ENCODE results near the gene FBLN2. TPM values are rescaled to one million over a fixed set of nuclear protein-coding genes. Genes with fewer than 3 reads are reported as not detected.

Gene FBLN2
- total RNA-seq, 4 donors from 2014 or later = 20.6 to 51.2 (median 32.8) TPM

DNA sequence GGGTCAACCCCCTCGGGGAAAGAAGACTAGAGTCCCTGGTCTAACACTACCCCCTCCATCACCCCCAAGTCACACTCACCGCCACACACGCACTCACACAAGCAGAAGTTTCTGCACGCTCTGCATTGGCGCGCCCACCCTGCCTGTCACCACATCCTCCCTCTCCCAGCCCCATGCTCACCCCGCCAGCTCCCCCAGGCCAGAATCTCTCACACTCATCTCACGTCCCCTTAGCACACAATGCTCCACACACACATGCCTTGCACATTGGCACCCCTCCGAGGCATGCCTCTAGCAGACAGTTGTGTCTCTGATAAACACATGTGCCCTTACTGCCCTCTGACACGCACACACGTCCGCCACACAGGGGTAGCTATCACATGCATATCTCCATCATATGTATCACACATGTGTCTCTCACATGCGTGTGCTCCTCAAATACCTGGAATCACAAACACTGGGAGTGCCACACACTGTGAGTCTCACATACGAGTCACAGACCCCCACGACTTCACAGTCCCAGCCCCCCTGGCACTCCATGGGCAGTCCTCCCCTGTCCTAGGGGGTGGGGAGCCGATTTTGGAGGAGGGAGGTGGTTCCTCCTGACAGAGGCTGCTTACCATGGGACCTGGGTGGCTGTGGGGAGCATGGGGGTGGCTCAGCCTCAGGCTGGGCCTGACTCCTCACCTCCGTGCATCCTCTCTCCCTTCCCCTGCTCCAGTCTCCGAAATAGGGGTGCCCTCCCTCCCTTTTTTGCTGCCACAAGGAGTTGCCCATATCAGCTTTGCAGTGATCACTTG is 898 bp downstream of the FBLN2 start:
- H3K9me3 ChIP-seq = no peaks in the 10 kb centered on the region
- H3K4me3 ChIP-seq = peak overlapping the region in 3 of 4 donors; percentile 21 to 46 (median 43)
- TF ChIP-seq POLR2A (IDR thresholded peaks at IDR 0.05) = no peak
- TF ChIP-seq, protein P1, sequence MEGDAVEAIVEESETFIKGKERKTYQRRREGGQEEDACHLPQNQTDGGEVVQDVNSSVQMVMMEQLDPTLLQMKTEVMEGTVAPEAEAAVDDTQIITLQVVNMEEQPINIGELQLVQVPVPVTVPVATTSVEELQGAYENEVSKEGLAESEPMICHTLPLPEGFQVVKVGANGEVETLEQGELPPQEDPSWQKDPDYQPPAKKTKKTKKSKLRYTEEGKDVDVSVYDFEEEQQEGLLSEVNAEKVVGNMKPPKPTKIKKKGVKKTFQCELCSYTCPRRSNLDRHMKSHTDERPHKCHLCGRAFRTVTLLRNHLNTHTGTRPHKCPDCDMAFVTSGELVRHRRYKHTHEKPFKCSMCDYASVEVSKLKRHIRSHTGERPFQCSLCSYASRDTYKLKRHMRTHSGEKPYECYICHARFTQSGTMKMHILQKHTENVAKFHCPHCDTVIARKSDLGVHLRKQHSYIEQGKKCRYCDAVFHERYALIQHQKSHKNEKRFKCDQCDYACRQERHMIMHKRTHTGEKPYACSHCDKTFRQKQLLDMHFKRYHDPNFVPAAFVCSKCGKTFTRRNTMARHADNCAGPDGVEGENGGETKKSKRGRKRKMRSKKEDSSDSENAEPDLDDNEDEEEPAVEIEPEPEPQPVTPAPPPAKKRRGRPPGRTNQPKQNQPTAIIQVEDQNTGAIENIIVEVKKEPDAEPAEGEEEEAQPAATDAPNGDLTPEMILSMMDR (IDR thresholded peaks at IDR 0.05) = no peak
- no peaks in the 10 kb centered on the region for H3K27me3 ChIP-seq
- H3K36me3 ChIP-seq = no peaks in the 10 kb centered on the region
- H3K4me1 ChIP-seq = no peaks in the 10 kb centered on the region
- H3K27ac ChIP-seq = peak overlapping the region in 1 of 4 donors; percentile 50
- peak in 1 of 3 donors; percentile 20 for DNase-seq

DNA sequence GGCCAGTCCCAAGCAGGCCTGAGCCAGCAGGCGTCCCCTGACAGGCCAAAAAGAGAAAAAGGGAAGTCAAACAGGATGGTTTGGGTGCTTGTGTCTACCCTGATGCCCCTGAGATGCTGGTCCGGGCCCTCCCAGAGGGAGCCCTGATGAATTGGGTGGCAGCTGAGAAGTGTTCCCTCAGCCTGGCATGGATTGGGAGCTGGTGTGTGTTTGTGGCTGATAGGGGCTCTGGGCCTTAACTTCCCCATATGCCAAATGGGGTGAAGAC is 1.4 kb downstream of the FBLN2 start:
- Histone ChIP-seq H3K27me3 (no peaks in the 10 kb centered on the region), H3K27ac (no peak overlapping the region), H3K4me1 (no peaks in the 10 kb centered on the region), H3K4me3 (peak overlapping the region in 1 of 4 donors; percentile 3), H3K36me3 (no peaks in the 10 kb centered on the region), H3K9me3 (no peaks in the 10 kb centered on the region)
- no peak for DNase-seq
- TF ChIP-seq, protein P1 (IDR thresholded peaks at IDR 0.05) = no peak
- no peak for TF ChIP-seq POLR2A (IDR thresholded peaks at IDR 0.05)

DNA sequence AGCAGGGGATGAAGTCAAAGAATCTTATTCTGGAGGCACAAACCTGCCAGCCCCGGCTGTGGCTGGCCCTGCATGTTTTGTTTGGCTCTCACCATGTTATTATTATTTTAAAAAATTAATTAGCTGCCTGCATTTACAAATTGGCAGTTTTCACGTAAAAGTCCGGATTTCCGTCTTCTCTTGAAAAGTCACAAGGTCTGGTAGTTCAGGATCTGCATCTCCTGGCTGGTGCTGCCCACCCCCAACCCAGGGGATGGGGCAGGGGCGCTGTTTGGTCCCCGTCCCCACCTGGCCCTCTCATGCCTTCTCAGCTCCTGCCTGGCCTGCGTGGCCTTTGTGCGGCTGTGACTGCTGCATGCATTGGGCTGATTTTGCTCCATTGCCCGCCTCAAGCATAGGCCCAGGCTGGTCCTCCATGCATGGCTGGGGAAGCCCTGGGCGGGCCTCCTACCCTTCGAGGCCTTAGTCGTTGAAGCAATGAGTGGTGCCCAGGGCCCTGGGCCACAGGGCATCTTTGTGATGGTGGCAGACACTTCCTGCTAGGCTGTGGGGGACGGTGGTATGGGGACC is 2.0 kb downstream of the FBLN2 start:
- Histone ChIP-seq H3K9me3 (no peaks in the 10 kb centered on the region), H3K4me3 (no peak overlapping the region), H3K27ac (no peak overlapping the region), H3K27me3 (no peaks in the 10 kb centered on the region), H3K36me3 (no peaks in the 10 kb centered on the region), H3K4me1 (no peaks in the 10 kb centered on the region)
- TF ChIP-seq, protein P1 (IDR thresholded peaks at IDR 0.05) = no peak
- no peak for TF ChIP-seq POLR2A (IDR thresholded peaks at IDR 0.05)
- no peak for DNase-seq

DNA sequence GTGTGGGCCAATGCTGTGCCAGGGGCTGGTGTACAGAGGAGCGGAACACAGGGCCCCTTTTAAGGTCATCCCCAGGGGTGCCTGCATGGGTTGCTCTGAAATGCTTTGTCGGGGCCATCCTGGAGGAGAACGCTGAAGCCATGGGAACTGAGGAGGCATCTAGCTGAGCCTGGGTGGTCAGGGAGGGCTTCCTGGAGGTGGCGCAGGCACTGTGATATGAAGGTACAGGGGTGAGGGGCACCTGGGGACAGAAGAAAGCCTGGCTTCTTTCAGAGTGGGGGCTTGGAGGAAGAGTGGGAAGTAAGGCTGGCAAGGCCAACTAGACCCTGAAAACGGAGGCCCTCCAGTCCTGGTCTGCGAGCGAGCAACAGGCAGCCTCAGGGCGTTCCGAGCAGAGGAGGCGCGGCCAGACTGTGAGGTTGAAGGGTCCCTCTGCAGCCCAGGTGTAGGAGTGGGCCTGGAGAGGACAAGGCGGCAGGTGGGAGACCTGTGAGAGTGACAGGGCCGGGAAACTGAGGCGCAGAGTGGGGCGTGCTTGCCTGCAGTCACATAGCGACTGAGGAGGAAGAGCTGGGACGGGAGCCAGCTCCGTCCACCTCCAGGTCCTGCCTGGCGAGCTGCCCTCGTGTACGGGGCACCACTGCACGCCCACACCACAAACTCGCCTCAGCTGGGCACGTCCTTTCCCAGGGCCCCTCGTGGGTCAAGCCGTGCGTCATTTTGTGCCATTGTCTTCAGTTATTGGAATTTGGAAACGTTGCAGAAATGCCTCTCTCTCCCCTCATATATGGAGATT is 4.1 kb downstream of the FBLN2 start:
- no peak overlapping the region for H3K27ac ChIP-seq
- H3K27me3 ChIP-seq = no peaks in the 10 kb centered on the region
- no peak for DNase-seq
- no peaks in the 10 kb centered on the region for H3K9me3 ChIP-seq
- TF ChIP-seq POLR2A (IDR thresholded peaks at IDR 0.05) = no peak
- TF ChIP-seq, protein P1 (IDR thresholded peaks at IDR 0.05) = no peak
- H3K4me1 ChIP-seq = no peaks in the 10 kb centered on the region
- no peak overlapping the region for H3K4me3 ChIP-seq
- no peaks in the 10 kb centered on the region for H3K36me3 ChIP-seq

DNA sequence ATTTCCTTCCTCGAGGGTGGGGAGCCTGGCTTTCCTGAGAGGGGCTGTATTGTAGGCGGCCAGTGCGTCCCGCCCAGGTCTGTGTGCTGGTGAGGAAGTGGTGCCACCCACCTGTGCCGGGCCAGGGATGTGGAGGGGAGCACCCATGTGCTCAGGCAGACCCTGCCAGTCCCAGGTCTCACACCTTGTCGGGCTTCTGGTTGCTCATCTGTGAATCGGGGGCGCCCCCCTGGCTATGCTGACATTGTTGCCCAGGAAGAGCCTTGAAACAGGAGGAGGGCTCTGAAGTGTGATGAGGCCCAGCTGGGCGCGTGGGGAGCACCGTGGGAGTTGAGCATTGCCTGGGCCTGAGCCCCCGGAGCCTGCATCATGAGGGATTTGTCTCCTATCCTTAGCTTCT is 4.8 kb downstream of the FBLN2 start:
- Histone ChIP-seq H3K27ac (no peak overlapping the region), H3K36me3 (no peaks in the 10 kb centered on the region), H3K4me3 (no peak overlapping the region), H3K4me1 (no peaks in the 10 kb centered on the region), H3K27me3 (no peaks in the 10 kb centered on the region), H3K9me3 (no peaks in the 10 kb centered on the region)
- no peak for TF ChIP-seq POLR2A (IDR thresholded peaks at IDR 0.05)
- TF ChIP-seq, protein P1 (IDR thresholded peaks at IDR 0.05) = no peak
- DNase-seq = peak in 2 of 3 donors; percentile 17 to 49

All from Peyer's patch (tissue), 4 donors.